Measurements from ENCODE around the gene SPC24. TPM values are rescaled to one million over a fixed set of nuclear protein-coding genes. Genes with fewer than 3 reads are reported as not detected.
"Not testable (repeated sequence)": the region's sequence is repeated elsewhere in the genome, so short reads cannot be mapped to it uniquely, and the experiment has no call there.

SPC24 gene
- total RNA-seq, 1 experiment from 2014 or later: 57.7 TPM

GRCh38 chr19:11191934-11192333 is 36.4 kb upstream of the SPC24 start:
- DNase-seq (ENCODE audit: low read depth): no peak

GRCh38 chr19:11191273-11191755 is 35.7 kb upstream of the SPC24 start:
- DNase-seq (ENCODE audit: low read depth): peak; percentile 97

- no peak for DNase-seq (ENCODE audit: low read depth)
These were observed 34.9 kb upstream of the SPC24 start for GRCh38 chr19:11190501-11190900.

- no peak for DNase-seq (ENCODE audit: low read depth)
These were observed 31.9 kb upstream of the SPC24 start for GRCh38 chr19:11187441-11187840.

- DNase-seq (ENCODE audit: low read depth): no peak
These were observed 27.4 kb upstream of the SPC24 start for GRCh38 chr19:11182994-11183393.

- DNase-seq (ENCODE audit: low read depth): no peak
These were observed 25.9 kb upstream of the SPC24 start for GRCh38 chr19:11181488-11181887.

GRCh38 chr19:11180975-11181374 is 25.4 kb upstream of the SPC24 start:
- DNase-seq (ENCODE audit: low read depth): not testable (repeated sequence)

GRCh38 chr19:11180346-11180745 is 24.8 kb upstream of the SPC24 start:
- peak; percentile 54 for DNase-seq (ENCODE audit: low read depth)

GRCh38 chr19:11179716-11180297 is 24.2 kb upstream of the SPC24 start:
- no peak for DNase-seq (ENCODE audit: low read depth)

- DNase-seq (ENCODE audit: low read depth): not testable (repeated sequence)
These were observed 23.5 kb upstream of the SPC24 start for GRCh38 chr19:11179145-11179465.

GRCh38 chr19:11177592-11177991 is 22.0 kb upstream of the SPC24 start:
- DNase-seq (ENCODE audit: low read depth): no peak

GRCh38 chr19:11176466-11177193 is 21.0 kb upstream of the SPC24 start:
- no peak for DNase-seq (ENCODE audit: low read depth)

- no peak for DNase-seq (ENCODE audit: low read depth)
These were observed 20.3 kb upstream of the SPC24 start for GRCh38 chr19:11175920-11176319.

GRCh38 chr19:11174336-11174735 is 18.8 kb upstream of the SPC24 start:
- no peak for DNase-seq (ENCODE audit: low read depth)

GRCh38 chr19:11173516-11174155 is 18.1 kb upstream of the SPC24 start:
- no peak for DNase-seq (ENCODE audit: low read depth)

- DNase-seq (ENCODE audit: low read depth): no peak
These were observed 17.0 kb upstream of the SPC24 start for GRCh38 chr19:11172576-11172975.

GRCh38 chr19:11171144-11171543 is 15.6 kb upstream of the SPC24 start:
- no peak for DNase-seq (ENCODE audit: low read depth)

- no peak for DNase-seq (ENCODE audit: low read depth)
These were observed 14.5 kb upstream of the SPC24 start for GRCh38 chr19:11169896-11170678.

GRCh38 chr19:11168568-11168967 is 13.0 kb upstream of the SPC24 start:
- peak; percentile 99 for DNase-seq (ENCODE audit: low read depth)

- DNase-seq (ENCODE audit: low read depth): peak; percentile 93
These were observed 10.9 kb upstream of the SPC24 start for GRCh38 chr19:11166281-11167142.

- no peak for DNase-seq (ENCODE audit: low read depth)
These were observed 10.0 kb upstream of the SPC24 start for GRCh38 chr19:11165486-11166030.

All from RPMI7951 (cell line).